Measurements from ENCODE around the gene MKI67.

DNA sequence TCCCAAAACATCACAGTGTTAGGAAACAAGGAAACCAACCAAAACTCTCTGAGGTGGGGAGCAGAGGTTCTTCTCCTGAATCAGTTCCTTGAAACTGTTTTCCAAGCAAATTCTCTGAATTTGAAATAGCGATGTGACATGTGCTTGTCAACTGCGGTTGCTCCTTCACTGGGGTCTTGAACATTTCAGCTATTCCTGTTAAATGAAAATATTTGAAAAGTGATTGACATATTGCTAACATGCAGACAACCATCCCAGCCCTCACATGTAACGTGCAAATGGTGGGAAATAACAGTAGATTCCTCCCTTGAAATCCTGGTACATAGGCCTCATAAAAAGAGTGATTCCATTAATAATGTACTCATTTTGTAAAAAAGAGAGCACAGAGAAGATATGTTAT lies 15.9 kb downstream of the MKI67 start:
- TF ChIP-seq, protein P1, sequence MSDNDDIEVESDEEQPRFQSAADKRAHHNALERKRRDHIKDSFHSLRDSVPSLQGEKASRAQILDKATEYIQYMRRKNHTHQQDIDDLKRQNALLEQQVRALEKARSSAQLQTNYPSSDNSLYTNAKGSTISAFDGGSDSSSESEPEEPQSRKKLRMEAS (IDR thresholded peaks at IDR 0.05): no peak
- TF ChIP-seq, protein P2, sequence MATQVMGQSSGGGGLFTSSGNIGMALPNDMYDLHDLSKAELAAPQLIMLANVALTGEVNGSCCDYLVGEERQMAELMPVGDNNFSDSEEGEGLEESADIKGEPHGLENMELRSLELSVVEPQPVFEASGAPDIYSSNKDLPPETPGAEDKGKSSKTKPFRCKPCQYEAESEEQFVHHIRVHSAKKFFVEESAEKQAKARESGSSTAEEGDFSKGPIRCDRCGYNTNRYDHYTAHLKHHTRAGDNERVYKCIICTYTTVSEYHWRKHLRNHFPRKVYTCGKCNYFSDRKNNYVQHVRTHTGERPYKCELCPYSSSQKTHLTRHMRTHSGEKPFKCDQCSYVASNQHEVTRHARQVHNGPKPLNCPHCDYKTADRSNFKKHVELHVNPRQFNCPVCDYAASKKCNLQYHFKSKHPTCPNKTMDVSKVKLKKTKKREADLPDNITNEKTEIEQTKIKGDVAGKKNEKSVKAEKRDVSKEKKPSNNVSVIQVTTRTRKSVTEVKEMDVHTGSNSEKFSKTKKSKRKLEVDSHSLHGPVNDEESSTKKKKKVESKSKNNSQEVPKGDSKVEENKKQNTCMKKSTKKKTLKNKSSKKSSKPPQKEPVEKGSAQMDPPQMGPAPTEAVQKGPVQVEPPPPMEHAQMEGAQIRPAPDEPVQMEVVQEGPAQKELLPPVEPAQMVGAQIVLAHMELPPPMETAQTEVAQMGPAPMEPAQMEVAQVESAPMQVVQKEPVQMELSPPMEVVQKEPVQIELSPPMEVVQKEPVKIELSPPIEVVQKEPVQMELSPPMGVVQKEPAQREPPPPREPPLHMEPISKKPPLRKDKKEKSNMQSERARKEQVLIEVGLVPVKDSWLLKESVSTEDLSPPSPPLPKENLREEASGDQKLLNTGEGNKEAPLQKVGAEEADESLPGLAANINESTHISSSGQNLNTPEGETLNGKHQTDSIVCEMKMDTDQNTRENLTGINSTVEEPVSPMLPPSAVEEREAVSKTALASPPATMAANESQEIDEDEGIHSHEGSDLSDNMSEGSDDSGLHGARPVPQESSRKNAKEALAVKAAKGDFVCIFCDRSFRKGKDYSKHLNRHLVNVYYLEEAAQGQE (IDR thresholded peaks at IDR 0.05; ENCODE audit: low read depth): no peak
- no peak for TF ChIP-seq TEAD4 (IDR thresholded peaks at IDR 0.05)

Data from Ishikawa (cell line).